B cell (primary cell): ENCODE measurements around the gene PMF1. TPM values are rescaled to one million over a fixed set of nuclear protein-coding genes. Genes with fewer than 3 reads are reported as not detected.

Experiments used
- ATAC-seq: fragments of 200-7000 bp; cut with Tn5 transposase; one replicate; pipeline ENCODE4 v1.10.0; 2021; ENCODE audit warnings: low read depth, mild to moderate bottlenecking, moderate number of reproducible peaks, moderate library complexity
- CTCF ChIA-PET: fragments of 350-600 bp; sonication (Branson Sonifier 250); formaldehyde crosslinking; loops from one replicate; lab custom pipeline; 2021; ENCODE audit warnings: antibody characterized with exemption, inconsistent platforms; lab: Charles Lee
- POLR2A ChIA-PET: fragments of 350-600 bp; sonication (Branson Sonifier 250); formaldehyde crosslinking; loops from one replicate; lab custom pipeline; 2021; ENCODE audit warnings: antibody characterized with exemption; lab: Charles Lee
- DNase-seq: peaks from one replicate; pipeline ENCODE4 v3.0.0; 2013
- H2AFZ ChIP-seq: 2 replicates; pipeline ENCODE4 v1.6.1; 2012; ENCODE audit warnings: mild to moderate bottlenecking, low read depth, low read length; ENCODE audit not compliant: insufficient read depth, poor library complexity, severe bottlenecking
- H3K27ac ChIP-seq, 2 donors: 1 replicate in 1 of 2; 2 replicates in 1 of 2; pipeline ENCODE4 v1.5.1; 2012 to 2013; ENCODE audit warnings: low read length in 2 of 2, mild to moderate bottlenecking in 2 of 2, moderate library complexity in 1 of 2
- H3K27me3 ChIP-seq, 4 experiments: fragments of 200-600 bp in 1 of 4; sonication (generic) in 1 of 4; replicated peaks in 1 of 4; 1 replicate in 2 of 4; 2 replicates in 2 of 4; pipeline versions ENCODE4 v1.6.1 to v1.7.0; 2013 to 2016; ENCODE audit warnings: low read length in 3 of 4, mild to moderate bottlenecking in 2 of 4, mixed read lengths in 1 of 4, moderate library complexity in 1 of 4; ENCODE audit not compliant: insufficient read depth in 4 of 4, control insufficient read depth in 3 of 4; ENCODE audit errors: control extremely low read depth in 1 of 4
- H3K36me3 ChIP-seq, 2 experiments: replicated peaks in 1 of 2; 1 replicate in 1 of 2; 2 replicates in 1 of 2; pipeline versions ENCODE4 v1.6.1 to v1.7.1; 2013; ENCODE audit warnings: low read length in 1 of 2; ENCODE audit not compliant: insufficient read depth in 2 of 2, control insufficient read depth in 1 of 2; ENCODE audit errors: control extremely low read depth in 1 of 2, extremely low read depth in 1 of 2
- H3K4me1 ChIP-seq, 2 donors: fragments of 200-600 bp in 1 of 2; sonication (generic) in 1 of 2; 1 replicate in 1 of 2; 2 replicates in 1 of 2; pipeline versions ENCODE4 v1.5.1 to v1.6.1; 2013 to 2017; ENCODE audit warnings: low read length in 2 of 2; ENCODE audit not compliant: control insufficient read depth in 2 of 2, insufficient read depth in 2 of 2
- H3K4me2 ChIP-seq: replicated peaks from 2 replicates; pipeline ENCODE3; 2012; ENCODE audit warnings: mild to moderate bottlenecking, low read depth, low read length; ENCODE audit not compliant: poor library complexity, severe bottlenecking
- H3K4me3 ChIP-seq, 5 experiments: fragments of 200-600 bp in 1 of 5; sonication (generic) in 1 of 5; 1 replicate in 3 of 5; 2 replicates in 2 of 5; pipeline versions ENCODE4 v1.5.1 to v1.7.0; 2011 to 2016; ENCODE audit warnings: low read length in 4 of 5, mild to moderate bottlenecking in 4 of 5, low read depth in 2 of 5, control low read depth in 1 of 5, moderate library complexity in 1 of 5; ENCODE audit not compliant: insufficient read depth in 1 of 5; ENCODE audit errors: control extremely low read depth in 1 of 5, extremely low read depth in 1 of 5
- H3K79me2 ChIP-seq: fragments of 200-600 bp; sonication (generic); one replicate; pipeline ENCODE4 v1.6.0; 2016; ENCODE audit warnings: low read length; ENCODE audit not compliant: control insufficient read depth, insufficient read depth
- H3K9ac ChIP-seq: fragments of 200-600 bp; sonication (generic); 2 replicates; pipeline ENCODE4 v1.6.1; 2017; ENCODE audit warnings: mild to moderate bottlenecking, low read length, moderate library complexity
- H3K9me3 ChIP-seq, 3 donors: one replicate each; pipeline versions ENCODE4 v1.6.1 to v1.7.1; 2013; ENCODE audit warnings: low read length in 2 of 3; ENCODE audit not compliant: control insufficient read depth in 2 of 3, insufficient read depth in 1 of 3; ENCODE audit errors: control extremely low read depth in 1 of 3
- H4K20me1 ChIP-seq: 2 replicates; pipeline ENCODE4 v1.6.0; 2012; ENCODE audit warnings: mild to moderate bottlenecking, low read length; ENCODE audit not compliant: insufficient read depth, control insufficient read depth, poor library complexity, severe bottlenecking
- H3K27ac Mint-ChIP-seq: one replicate; pipeline ENCODE4 v1.8.0; 2021; ENCODE audit warnings: mixed read lengths
- H3K27me3 Mint-ChIP-seq: one replicate; pipeline ENCODE4 v1.8.0; 2021; ENCODE audit warnings: mixed read lengths
- H3K4me1 Mint-ChIP-seq: one replicate; pipeline ENCODE4 v1.8.0; 2021; ENCODE audit warnings: mixed read lengths
- H3K4me3 Mint-ChIP-seq: one replicate; pipeline ENCODE4 v1.8.0; 2021; ENCODE audit warnings: mixed read lengths
- H3K9me3 Mint-ChIP-seq: one replicate; pipeline ENCODE4 v1.8.0; 2022; ENCODE audit warnings: mixed read lengths; ENCODE audit not compliant: insufficient read depth
- EZH2 ChIP-seq: IDR thresholded peaks from 2 replicates; pipeline ENCODE4 v1.6.1; 2012; ENCODE audit warnings: borderline replicate concordance, low read depth, mild to moderate bottlenecking, moderate library complexity, low read length; ENCODE audit not compliant: insufficient read depth, poor library complexity, severe bottlenecking
- WGBS: methylation state at CpG from one replicate; pipeline ENCODE4 v1.1.5; 2013; ENCODE audit warnings: missing lambda C conversion rate; ENCODE audit not compliant: insufficient coverage; 5-methylcytosine and 5-hydroxymethylcytosine counted together
- intact Hi-C: fragments of 100-400 bp; cut with micrococcal nuclease; formaldehyde crosslinking; loops from one replicate; pipeline ENCODE4 v1.10.0; 2022
- polyA plus RNA-seq: library from polyadenylated mRNA; depleted of rRNA; stranded (reverse); fragments of >200 nt; gene quantifications from 2 replicates; pipeline ENCODE4 v1.2.3, GENCODE V29; 2012
- total RNA-seq, 2 donors: library from RNA; stranded (reverse); fragments of 120-200 nt in 1 of 2; gene quantifications; 1 replicate in 1 of 2; 2 replicates in 1 of 2; pipeline versions ENCODE4 v1.2.3 to v1.2.4, GENCODE V29; 2013 to 2022
- TF ChIP-seq, protein P1 (sequence below): fragments of 200-600 bp; IDR thresholded peaks from one replicate; pipeline ENCODE4 v1.8.0; 2022; ENCODE audit warnings: antibody characterized with exemption, mild to moderate bottlenecking

Gene PMF1
- total and polyA plus RNA-seq, 2 donors (not counting 1 experiment from before 2014, with no cell fraction given) = 58.3 to 101 TPM

- Histone ChIP-seq H3K79me2 (peaks cover 41% of the 10 kb centered on the region), H3K4me2 (peak overlapping the region; percentile 93), H3K27ac (peak overlapping the region; percentile 93 to 94), H3K4me1 (peaks cover 14 to 19% of the 10 kb centered on the region in 2 donors), H2AFZ (peak overlapping the region; percentile 88), H3K27me3 (no peaks in the 10 kb centered on the region), H4K20me1 (peaks cover 4% of the 10 kb centered on the region), H3K4me3 (peak overlapping the region; percentile 48 to 92 (median 81)), H3K9ac (peak overlapping the region; percentile 77), H3K36me3 (peaks cover 0 to 36% of the 10 kb centered on the region in 2 experiments), H3K9me3 (no peaks in the 10 kb centered on the region)
- Mint-ChIP-seq H3K27ac (peak overlapping the region; percentile 99), H3K9me3 (no peaks in the 10 kb centered on the region), H3K4me3 (peak overlapping the region; percentile 98), H3K27me3 (no peaks in the 10 kb centered on the region), H3K4me1 (peaks cover 25% of the 10 kb centered on the region)
- POLR2A ChIA-PET = interaction anchor here (0.6 to 2.1 kb wide), 10 partner anchors 18 to 540 kb away, joined by 3 to 9 read pairs (median 4); partner anchors contain the start of genes SEMA4A, SLC25A44 and SMG5
- TF ChIP-seq, protein P1, sequence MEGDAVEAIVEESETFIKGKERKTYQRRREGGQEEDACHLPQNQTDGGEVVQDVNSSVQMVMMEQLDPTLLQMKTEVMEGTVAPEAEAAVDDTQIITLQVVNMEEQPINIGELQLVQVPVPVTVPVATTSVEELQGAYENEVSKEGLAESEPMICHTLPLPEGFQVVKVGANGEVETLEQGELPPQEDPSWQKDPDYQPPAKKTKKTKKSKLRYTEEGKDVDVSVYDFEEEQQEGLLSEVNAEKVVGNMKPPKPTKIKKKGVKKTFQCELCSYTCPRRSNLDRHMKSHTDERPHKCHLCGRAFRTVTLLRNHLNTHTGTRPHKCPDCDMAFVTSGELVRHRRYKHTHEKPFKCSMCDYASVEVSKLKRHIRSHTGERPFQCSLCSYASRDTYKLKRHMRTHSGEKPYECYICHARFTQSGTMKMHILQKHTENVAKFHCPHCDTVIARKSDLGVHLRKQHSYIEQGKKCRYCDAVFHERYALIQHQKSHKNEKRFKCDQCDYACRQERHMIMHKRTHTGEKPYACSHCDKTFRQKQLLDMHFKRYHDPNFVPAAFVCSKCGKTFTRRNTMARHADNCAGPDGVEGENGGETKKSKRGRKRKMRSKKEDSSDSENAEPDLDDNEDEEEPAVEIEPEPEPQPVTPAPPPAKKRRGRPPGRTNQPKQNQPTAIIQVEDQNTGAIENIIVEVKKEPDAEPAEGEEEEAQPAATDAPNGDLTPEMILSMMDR = no peak
- no peak for TF ChIP-seq EZH2
- intact Hi-C loops = loop anchor here (2.0 to 5.0 kb wide), 3 partner anchors 57 to 355 kb away; partner anchors contain the start of genes GON4L and SYT11
- DNase-seq = no peak
- WGBS = 100% methylated on average over 3 of the region's 9 CpGs
- CTCF ChIA-PET = interaction anchor here (1.3 to 3.4 kb wide), 5 partner anchors 12 to 83 kb away, joined by 8 to 43 read pairs (median 11); partner anchors contain the start of gene SLC25A44
- ATAC-seq = no peak
Measured at GRCh38 chr1:156212130-156212529, 677 bp upstream of the PMF1 start.

GRCh38 chr1:156213644-156213966 is 798 bp downstream of the PMF1 start:
- Histone ChIP-seq H3K4me1 (peaks cover 14 to 19% of the 10 kb centered on the region in 2 donors), H3K27me3 (no peaks in the 10 kb centered on the region), H3K36me3 (peaks cover 0 to 25% of the 10 kb centered on the region in 2 experiments), H3K9me3 (no peaks in the 10 kb centered on the region), H3K4me3 (peak overlapping the region; percentile 75 to 95 (median 81)), H4K20me1 (peaks cover 4% of the 10 kb centered on the region), H2AFZ (peak overlapping the region; percentile 88), H3K79me2 (peaks cover 40% of the 10 kb centered on the region), H3K9ac (peak overlapping the region; percentile 77), H3K4me2 (peak overlapping the region; percentile 93), H3K27ac (peak overlapping the region; percentile 93 to 94)
- intact Hi-C loops = loop anchor here (1.0 to 5.0 kb wide), 7 partner anchors 19 to 356 kb away; partner anchors contain the start of genes CCT3, GON4L, SLC25A44 and SMG5
- Mint-ChIP-seq H3K27ac (peak overlapping the region; percentile 99), H3K4me3 (peak overlapping the region; percentile 98), H3K27me3 (no peaks in the 10 kb centered on the region), H3K9me3 (no peaks in the 10 kb centered on the region), H3K4me1 (peaks cover 33% of the 10 kb centered on the region)
- no peak for DNase-seq
- ChIA-PET CTCF (interaction anchor here (0.9 to 3.0 kb wide), 8 partner anchors 12 to 117 kb away, joined by 3 to 43 read pairs (median 6); partner anchors contain the start of gene SMG5), POLR2A (interaction anchor here (0.5 to 2.1 kb wide), 6 partner anchors 11 to 354 kb away, joined by 4 to 9 read pairs (median 4); partner anchors contain the start of genes SEMA4A, SLC25A44, SMG5 and SYT11)
- no peak for ATAC-seq
- WGBS = 79% methylated on average over 3 of the region's 11 CpGs
- TF ChIP-seq, protein P1 = no peak
- no peak for TF ChIP-seq EZH2
